ENCODE measurements around the gene ZNF521.
"Not testable (repeated sequence)": the region's sequence is repeated elsewhere in the genome, so short reads cannot be mapped to it uniquely, and the experiment has no call there.

Gene ZNF521

GRCh38 chr18:25288340-25288938 lies 63.5 kb downstream of the ZNF521 start:
- no peak for DNase-seq

DNA sequence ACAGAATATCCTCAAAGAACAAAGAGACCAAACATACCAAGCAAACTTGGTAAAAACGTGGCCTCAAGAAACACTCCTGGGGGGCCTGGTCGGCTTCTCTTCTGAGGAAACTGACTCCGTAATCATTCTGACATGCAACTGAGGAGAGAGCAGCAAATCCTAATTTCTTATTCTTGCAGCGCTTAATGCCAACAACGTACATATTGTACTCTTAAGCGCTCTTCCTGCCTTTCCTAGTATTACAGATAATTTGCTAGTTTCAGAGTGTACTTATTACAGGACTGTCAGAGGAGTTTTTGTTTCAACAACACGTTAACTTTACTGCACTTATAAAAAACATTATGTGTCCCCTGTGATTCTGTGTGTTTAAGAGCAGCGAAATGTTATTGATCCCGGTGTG lies 64.9 kb downstream of the ZNF521 start:
- no peak for DNase-seq

- DNase-seq: peak; percentile 81
Observed at GRCh38 chr18:25284861-25285550, 67.0 kb downstream of the ZNF521 start.

- DNase-seq: no peak
Observed at GRCh38 chr18:25284281-25284680, 67.7 kb downstream of the ZNF521 start.

DNA sequence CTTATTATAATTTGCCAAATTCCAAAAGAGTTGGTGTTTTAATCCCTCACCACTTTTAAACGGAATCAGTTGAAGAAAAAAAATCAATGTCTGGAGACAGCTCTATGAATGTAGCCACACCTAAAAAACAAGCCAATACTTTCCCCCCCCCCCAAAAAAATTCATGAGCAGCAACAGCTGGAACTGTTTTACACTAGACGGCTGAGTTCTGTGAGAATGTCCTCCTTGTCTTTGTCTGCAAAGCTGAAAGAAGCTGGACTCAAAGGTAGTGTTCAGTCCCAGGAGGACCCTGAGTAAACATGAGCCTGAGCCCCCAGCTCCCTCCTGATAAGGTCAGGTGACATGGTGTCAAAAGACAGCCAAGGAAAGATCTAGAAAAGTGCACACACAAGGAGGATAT lies 68.2 kb downstream of the ZNF521 start:
- no peak for DNase-seq

GRCh38 chr18:25282896-25283703 lies 68.9 kb downstream of the ZNF521 start:
- no peak for DNase-seq

DNA sequence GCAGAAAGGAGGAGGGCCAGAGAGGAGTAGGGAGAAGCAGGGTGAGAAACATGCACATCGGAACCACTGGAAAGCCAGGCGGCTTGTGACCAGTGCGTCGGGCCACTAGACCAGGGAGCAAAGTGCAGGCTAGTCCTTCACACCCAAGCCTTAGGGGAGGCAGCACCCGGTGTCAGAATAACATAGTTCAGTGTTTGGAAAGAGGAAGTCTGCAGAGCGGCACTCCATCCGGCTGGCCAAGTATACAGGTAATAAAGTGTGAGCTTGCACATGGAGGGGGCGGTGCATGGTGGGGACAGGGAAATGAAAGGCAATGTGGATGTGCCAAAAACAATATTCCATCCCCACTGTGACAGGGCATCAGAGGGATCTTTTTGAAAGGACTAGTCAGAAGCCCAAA lies 69.7 kb downstream of the ZNF521 start:
- no peak for DNase-seq

GRCh38 chr18:25281556-25281955 lies 70.4 kb downstream of the ZNF521 start:
- DNase-seq: no peak

GRCh38 chr18:25279961-25280360 lies 72.0 kb downstream of the ZNF521 start:
- no peak for DNase-seq

DNA sequence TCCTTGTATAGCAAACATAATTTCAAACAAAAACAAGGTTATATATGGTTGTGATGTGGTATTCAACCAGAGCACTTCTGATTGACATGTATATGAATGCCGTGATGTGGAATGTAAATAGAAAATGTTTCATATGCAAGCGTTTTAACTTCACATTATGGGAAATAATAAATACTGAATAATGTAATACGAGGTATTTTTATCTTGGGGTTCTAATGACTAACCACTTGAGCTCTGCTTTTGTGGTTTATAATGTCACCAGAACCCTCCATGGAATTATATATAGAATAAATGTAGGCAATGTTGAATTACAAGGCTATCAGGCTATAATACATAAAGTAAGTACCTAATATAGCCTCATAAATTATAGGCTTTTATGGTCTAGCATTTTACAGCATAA lies 72.4 kb downstream of the ZNF521 start:
- DNase-seq: peak; percentile 73

DNA sequence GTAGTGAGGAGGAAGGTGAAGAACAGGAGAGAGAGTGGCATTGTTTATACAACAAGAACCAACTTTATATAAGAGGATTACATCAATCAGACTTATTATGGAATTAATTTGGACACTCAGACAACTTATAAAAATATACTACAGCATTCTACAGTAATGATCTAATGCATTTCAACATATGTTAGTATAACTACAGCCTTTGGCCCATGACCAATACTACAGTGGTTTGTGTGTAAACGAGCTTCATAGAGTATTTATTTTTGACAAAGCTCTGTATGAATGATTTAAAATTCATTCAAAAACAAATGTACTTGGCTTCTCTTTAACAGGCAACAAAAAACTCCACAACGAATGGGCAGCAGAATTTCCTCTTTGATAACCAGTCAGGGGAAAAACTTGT lies 72.8 kb downstream of the ZNF521 start:
- peak; percentile 81 for DNase-seq

GRCh38 chr18:25278394-25278793 lies 73.6 kb downstream of the ZNF521 start:
- DNase-seq: no peak

DNA sequence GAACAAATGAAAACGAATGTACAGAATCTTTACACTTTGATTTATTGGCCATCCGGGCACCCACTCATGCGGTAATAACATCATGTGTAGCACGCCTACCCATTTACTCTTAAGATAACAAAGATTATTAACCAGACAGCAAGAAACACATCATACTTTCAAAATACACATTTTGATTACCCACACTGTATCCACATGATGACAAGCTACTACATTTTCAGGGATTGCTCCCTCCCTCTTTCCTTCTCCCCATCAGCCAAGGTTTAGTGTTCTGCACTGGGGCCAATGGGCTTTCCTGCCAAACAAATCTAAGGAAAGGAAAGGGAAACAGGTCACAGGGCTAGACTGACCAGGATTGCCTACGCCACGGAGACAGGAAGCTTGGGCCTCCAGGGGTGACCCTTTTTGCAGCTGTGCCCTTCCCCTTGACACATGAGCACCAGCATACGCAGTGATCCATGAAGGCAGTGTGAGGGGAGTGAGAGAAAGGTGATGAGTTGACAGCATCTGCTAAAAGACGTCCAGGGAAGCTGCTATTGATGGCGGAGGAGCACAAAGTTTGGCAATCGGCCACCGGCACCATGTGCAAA lies 76.5 kb downstream of the ZNF521 start:
- DNase-seq: no peak

GRCh38 chr18:25274926-25275325 lies 77.0 kb downstream of the ZNF521 start:
- peak; percentile 54 for DNase-seq

GRCh38 chr18:25266931-25267527 lies 84.9 kb downstream of the ZNF521 start:
- DNase-seq: not testable (repeated sequence)

GRCh38 chr18:25262920-25263319 lies 89.0 kb downstream of the ZNF521 start:
- peak; percentile 72 for DNase-seq

- DNase-seq: no peak
Observed at GRCh38 chr18:25261768-25262167, 90.2 kb downstream of the ZNF521 start.

GRCh38 chr18:25256439-25256838 lies 95.5 kb downstream of the ZNF521 start:
- DNase-seq: no peak

GRCh38 chr18:25253779-25254178 lies 98.2 kb downstream of the ZNF521 start:
- DNase-seq: no peak

GRCh38 chr18:25253136-25253535 lies 98.8 kb downstream of the ZNF521 start:
- DNase-seq: peak; percentile 29

GRCh38 chr18:25251068-25251467 lies 100.9 kb downstream of the ZNF521 start:
- peak; percentile 35 for DNase-seq

- no peak for DNase-seq
Observed at GRCh38 chr18:25250474-25250851, 101.5 kb downstream of the ZNF521 start.

DNA sequence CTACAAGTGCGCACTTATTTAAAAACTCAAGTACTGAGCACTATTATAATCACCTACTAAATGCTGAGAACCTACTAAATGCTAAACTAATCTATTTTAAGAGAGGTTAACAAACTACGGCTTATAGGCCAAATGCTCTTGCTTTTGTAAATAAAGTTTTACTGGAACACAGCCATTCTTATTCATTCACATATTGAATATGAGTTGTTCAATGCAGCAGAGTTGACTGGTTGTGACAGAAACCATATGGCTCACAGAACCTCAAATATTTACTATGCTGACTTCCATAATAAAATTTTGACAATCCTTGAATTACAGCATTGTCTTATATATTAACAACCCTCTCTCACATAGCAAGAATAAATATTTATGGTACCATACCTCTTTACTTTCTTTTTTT lies 103.2 kb downstream of the ZNF521 start:
- peak; percentile 63 for DNase-seq
